ENCODE results near the gene KDM6A.

GRCh38 chrX:44904542-44905115 is 31.6 kb downstream of the KDM6A start:
- TF ChIP-seq, protein P1, sequence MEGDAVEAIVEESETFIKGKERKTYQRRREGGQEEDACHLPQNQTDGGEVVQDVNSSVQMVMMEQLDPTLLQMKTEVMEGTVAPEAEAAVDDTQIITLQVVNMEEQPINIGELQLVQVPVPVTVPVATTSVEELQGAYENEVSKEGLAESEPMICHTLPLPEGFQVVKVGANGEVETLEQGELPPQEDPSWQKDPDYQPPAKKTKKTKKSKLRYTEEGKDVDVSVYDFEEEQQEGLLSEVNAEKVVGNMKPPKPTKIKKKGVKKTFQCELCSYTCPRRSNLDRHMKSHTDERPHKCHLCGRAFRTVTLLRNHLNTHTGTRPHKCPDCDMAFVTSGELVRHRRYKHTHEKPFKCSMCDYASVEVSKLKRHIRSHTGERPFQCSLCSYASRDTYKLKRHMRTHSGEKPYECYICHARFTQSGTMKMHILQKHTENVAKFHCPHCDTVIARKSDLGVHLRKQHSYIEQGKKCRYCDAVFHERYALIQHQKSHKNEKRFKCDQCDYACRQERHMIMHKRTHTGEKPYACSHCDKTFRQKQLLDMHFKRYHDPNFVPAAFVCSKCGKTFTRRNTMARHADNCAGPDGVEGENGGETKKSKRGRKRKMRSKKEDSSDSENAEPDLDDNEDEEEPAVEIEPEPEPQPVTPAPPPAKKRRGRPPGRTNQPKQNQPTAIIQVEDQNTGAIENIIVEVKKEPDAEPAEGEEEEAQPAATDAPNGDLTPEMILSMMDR (IDR thresholded peaks at IDR 0.05), result no peak
- TF ChIP-seq ZFX (IDR thresholded peaks at IDR 0.05; ENCODE audit: borderline replicate concordance), result no peak

Measured in 22Rv1 (cell line).